ENCODE data around the gene RABGGTB.
"Not testable (repeated sequence)": the region's sequence is repeated elsewhere in the genome, so short reads cannot be mapped to it uniquely, and the experiment has no call there.

Gene RABGGTB

GRCh38 chr1:75823596-75823995, 37.5 kb downstream of the RABGGTB start:
- not testable (repeated sequence) for H3K27me3 Mint-ChIP-seq, H3K4me1 Mint-ChIP-seq, H3K9me3 Mint-ChIP-seq, H3K27ac Mint-ChIP-seq, H3K4me3 Mint-ChIP-seq
- peaks cover 13% of the 10 kb centered on the region for H3K36me3 Mint-ChIP-seq

DNA sequence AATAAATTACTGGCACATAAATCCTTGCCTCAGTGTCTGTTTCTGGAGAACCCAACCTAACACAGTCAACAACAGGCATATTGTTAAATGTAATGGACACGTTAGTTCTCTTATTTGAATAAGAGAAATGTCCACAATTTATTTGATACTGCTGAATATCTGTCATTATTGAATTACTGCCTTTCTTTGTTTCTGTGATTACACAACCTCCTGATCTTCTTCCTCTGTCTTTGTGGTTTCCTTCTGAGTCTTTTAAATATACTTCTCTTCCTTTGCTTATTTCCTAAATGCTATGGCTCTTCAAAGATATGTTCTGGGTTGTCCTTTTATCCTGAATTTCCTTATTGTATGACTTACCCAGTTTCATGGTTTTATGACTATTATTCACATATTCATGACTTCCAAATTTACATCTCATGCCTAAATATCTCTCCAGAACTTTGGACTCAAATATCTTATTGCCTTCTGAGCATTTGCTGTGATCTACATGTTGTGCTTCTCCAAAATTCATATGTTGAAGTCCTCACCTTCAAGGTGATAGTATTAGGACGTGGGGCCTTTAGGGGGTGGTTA, 50.6 kb downstream of the RABGGTB start:
- no peak overlapping the region for H3K4me3 Mint-ChIP-seq
- no peaks in the 10 kb centered on the region for H3K36me3 Mint-ChIP-seq
- no peaks in the 10 kb centered on the region for H3K4me1 Mint-ChIP-seq
- H3K9me3 Mint-ChIP-seq, result peaks cover 13% of the 10 kb centered on the region
- H3K27ac Mint-ChIP-seq, result no peak overlapping the region
- no peaks in the 10 kb centered on the region for H3K27me3 Mint-ChIP-seq

DNA sequence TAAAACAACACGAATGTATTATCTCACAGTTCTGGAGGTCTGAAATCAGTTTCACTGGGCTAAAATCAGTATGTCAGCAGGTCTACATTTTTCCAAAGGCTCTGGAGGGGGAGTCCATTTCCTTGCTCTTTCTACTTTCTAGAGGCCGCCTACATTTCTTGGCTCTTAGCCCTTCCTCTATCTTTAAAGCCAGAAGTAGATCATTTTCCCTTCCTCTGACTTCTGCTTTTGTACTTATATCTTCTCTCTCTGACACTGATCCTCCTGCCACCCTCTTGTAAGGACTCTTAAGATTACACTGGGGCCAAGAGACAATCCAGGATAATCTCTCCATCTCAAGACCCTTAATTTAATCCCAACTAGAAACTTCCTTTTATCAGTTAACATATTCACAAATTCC, 52.0 kb downstream of the RABGGTB start:
- no peak overlapping the region for H3K27ac Mint-ChIP-seq
- H3K27me3 Mint-ChIP-seq, result no peaks in the 10 kb centered on the region
- H3K4me1 Mint-ChIP-seq, result no peaks in the 10 kb centered on the region
- H3K4me3 Mint-ChIP-seq, result no peak overlapping the region
- H3K36me3 Mint-ChIP-seq, result no peaks in the 10 kb centered on the region
- peaks cover 13% of the 10 kb centered on the region for H3K9me3 Mint-ChIP-seq

DNA sequence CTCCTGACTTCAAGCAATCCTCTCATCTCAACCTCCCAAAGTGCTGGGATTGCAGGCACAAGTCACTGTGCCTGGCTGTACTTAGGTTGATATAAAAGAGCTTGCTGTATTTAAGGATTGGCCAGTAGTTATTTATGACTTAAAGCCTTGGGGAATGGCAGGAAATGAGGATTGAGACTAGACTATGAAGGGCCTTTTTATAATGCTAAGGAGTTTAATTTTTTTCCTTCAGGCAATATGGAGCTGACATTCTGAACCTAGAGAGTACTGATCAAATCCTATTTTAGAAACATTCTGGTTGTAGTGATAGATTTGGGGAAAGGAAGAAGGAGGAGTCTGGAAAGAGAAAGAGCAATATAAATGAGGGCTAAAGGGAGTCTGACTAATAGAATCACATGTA, 55.4 kb downstream of the RABGGTB start:
- Mint-ChIP-seq H3K4me1 (no peaks in the 10 kb centered on the region), H3K27me3 (no peaks in the 10 kb centered on the region), H3K36me3 (no peaks in the 10 kb centered on the region), H3K27ac (no peak overlapping the region), H3K4me3 (no peak overlapping the region), H3K9me3 (peaks cover 13% of the 10 kb centered on the region)
